KMS-11 (cell line): Measurements from ENCODE around the gene CLMN.
"Not testable (repeated sequence)": the region's sequence is repeated elsewhere in the genome, so short reads cannot be mapped to it uniquely, and the experiment has no call there.

Experiments used
- H2AFZ ChIP-seq: fragments of 200-600 bp; sonication (generic); 2 replicates; pipeline ENCODE4 v1.6.1; 2016; ENCODE audit warnings: antibody characterized with exemption, mixed run types, low read depth
- H3K27ac ChIP-seq: fragments of 200-600 bp; sonication (generic); 2 replicates; pipeline ENCODE4 v1.6.1; 2016; ENCODE audit warnings: mild to moderate bottlenecking, mixed run types
- H3K27me3 ChIP-seq: fragments of 200-600 bp; sonication (generic); 2 replicates; pipeline ENCODE4 v1.6.1; 2017; ENCODE audit warnings: mild to moderate bottlenecking, low read depth, mixed run types, moderate library complexity; ENCODE audit not compliant: insufficient read depth
- H3K36me3 ChIP-seq: fragments of 200-600 bp; sonication (generic); 2 replicates; pipeline ENCODE4 v1.6.1; 2017; ENCODE audit warnings: mild to moderate bottlenecking, mixed run types; ENCODE audit not compliant: insufficient read depth
- H3K4me1 ChIP-seq: fragments of 200-600 bp; sonication (generic); 2 replicates; pipeline ENCODE4 v1.6.1; 2016; ENCODE audit warnings: mild to moderate bottlenecking, low read depth, mixed run types; ENCODE audit not compliant: poor library complexity, severe bottlenecking
- H3K4me2 ChIP-seq: fragments of 200-600 bp; sonication (generic); 2 replicates; pipeline ENCODE4 v1.7.0; 2016; ENCODE audit warnings: mild to moderate bottlenecking, mixed run types
- H3K4me3 ChIP-seq: fragments of 200-600 bp; sonication (generic); IDR thresholded peaks from 2 replicates; pipeline ENCODE4 v1.6.1; 2017; ENCODE audit warnings: low read depth, low read length, mixed read lengths; ENCODE audit not compliant: insufficient read depth
- H3K79me2 ChIP-seq: fragments of 200-600 bp; sonication (generic); 2 replicates; pipeline ENCODE4 v1.6.1; 2016; ENCODE audit warnings: low read depth, mixed run types; ENCODE audit not compliant: insufficient read depth
- H3K9ac ChIP-seq: fragments of 200-600 bp; sonication (generic); 2 replicates; pipeline ENCODE4 v1.6.1; 2016; ENCODE audit warnings: mild to moderate bottlenecking, mixed run types
- H4K20me1 ChIP-seq: fragments of 200-600 bp; sonication (generic); 2 replicates; pipeline ENCODE4 v1.6.1; 2016; ENCODE audit warnings: mild to moderate bottlenecking, mixed run types; ENCODE audit not compliant: insufficient read depth
- TF ChIP-seq, protein P1 (sequence below): fragments of 200-600 bp; sonication (generic); conservative IDR thresholded peaks from 2 replicates; pipeline ENCODE4 v1.6.1; 2017; ENCODE audit warnings: low read depth, mild to moderate bottlenecking, antibody characterized with exemption, low read length, moderate library complexity, mixed read lengths

Gene CLMN

DNA sequence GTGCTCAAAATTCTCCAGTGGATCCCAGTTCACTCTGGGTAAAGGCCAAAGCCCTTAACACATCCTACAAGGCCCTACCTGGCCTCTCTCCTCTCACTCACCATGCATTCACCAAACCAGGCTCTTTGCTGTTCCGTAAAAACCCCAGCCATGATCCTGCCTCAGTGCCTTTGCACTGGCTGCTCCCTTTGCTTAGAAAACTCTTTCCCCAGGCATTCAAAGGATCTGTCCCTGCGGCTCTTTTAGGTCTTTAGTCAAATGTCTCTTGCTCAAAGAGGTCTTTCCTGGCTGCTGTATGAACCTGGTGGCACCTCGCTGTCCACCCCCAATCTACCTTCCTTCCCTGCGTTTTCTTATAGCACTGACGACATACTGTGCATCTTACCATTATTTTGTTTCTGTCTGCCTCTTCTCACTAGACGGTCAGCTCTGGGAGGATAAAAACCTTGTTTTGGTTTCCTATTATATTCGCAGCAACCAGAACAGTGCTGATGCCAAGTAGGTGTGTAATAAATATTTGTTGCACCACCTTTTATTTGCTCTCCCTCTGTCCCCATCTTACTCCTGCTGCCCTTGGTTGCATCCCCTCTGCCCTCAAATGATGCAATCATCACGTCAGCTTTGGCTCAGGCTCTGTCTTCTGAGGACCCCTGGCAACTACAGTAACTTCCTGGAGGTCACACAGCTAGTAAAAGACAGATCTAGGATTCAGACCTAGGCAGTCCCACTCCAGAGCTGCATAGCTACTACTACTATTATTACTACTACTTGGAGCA is 138.6 kb downstream of the CLMN start:
- Histone ChIP-seq H3K79me2 (no peaks in the 10 kb centered on the region), H3K4me1 (no peaks in the 10 kb centered on the region), H3K36me3 (no peaks in the 10 kb centered on the region), H4K20me1 (no peaks in the 10 kb centered on the region), H3K27me3 (no peaks in the 10 kb centered on the region), H3K27ac (no peak overlapping the region), H2AFZ (no peak overlapping the region), H3K4me3 (no peak overlapping the region), H3K9ac (no peak overlapping the region), H3K4me2 (no peak overlapping the region)
- TF ChIP-seq, protein P1, sequence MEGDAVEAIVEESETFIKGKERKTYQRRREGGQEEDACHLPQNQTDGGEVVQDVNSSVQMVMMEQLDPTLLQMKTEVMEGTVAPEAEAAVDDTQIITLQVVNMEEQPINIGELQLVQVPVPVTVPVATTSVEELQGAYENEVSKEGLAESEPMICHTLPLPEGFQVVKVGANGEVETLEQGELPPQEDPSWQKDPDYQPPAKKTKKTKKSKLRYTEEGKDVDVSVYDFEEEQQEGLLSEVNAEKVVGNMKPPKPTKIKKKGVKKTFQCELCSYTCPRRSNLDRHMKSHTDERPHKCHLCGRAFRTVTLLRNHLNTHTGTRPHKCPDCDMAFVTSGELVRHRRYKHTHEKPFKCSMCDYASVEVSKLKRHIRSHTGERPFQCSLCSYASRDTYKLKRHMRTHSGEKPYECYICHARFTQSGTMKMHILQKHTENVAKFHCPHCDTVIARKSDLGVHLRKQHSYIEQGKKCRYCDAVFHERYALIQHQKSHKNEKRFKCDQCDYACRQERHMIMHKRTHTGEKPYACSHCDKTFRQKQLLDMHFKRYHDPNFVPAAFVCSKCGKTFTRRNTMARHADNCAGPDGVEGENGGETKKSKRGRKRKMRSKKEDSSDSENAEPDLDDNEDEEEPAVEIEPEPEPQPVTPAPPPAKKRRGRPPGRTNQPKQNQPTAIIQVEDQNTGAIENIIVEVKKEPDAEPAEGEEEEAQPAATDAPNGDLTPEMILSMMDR, result no peak

DNA sequence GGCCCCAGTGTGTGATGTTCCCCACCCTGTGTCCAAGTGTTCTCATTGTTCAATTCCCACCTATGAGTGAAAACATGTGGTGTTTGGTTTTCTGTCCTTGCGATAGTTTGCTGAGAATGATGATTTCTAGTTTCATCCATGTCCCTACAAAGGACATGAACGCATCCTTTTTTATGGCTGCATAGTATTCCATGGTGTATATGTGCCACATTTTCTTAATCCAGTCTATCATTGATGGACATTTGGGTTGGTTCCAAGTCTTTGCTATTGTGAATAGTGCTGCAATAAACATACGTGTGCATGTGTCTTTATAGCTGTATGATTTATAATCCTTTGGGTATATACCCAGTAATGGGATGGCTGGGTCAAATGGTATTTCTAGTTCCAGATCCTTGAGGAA is 144.0 kb downstream of the CLMN start:
- not testable (repeated sequence) for H3K4me3 ChIP-seq, H2AFZ ChIP-seq, H3K79me2 ChIP-seq, H3K9ac ChIP-seq, H3K27ac ChIP-seq, H3K4me1 ChIP-seq, H3K36me3 ChIP-seq, H3K4me2 ChIP-seq, H3K27me3 ChIP-seq, H4K20me1 ChIP-seq

DNA sequence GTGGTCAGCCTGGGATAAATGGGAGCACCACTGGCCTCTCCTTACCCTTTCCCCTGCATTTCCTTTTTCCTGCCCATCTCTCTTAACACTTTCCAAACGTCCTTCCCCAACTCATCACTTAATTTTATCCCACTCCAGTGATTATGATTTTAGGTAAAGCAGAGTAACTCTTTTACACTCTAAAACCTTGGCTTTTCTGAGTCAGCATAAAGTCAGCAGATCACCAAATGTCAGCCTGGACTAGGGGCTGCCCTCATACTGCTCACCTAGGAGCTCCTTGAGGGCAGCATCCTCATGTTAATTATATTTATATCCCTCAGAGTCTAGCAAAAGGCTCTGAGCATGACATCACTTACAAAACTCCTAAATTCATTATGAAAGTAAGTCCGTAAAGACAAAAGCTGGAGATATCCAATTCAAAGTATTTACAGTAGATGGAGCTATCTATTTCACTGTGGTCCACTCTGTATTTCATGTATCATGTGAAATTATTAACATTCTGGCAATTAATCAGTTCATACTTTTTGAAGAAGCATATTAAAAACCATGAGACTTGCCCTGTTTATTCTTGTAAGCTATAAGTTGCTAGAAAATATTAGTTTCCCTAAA is 145.4 kb downstream of the CLMN start:
- Histone ChIP-seq H3K36me3 (no peaks in the 10 kb centered on the region), H2AFZ (no peak overlapping the region), H3K79me2 (no peaks in the 10 kb centered on the region), H3K27me3 (no peaks in the 10 kb centered on the region), H4K20me1 (no peaks in the 10 kb centered on the region), H3K4me3 (no peak overlapping the region), H3K4me2 (no peak overlapping the region), H3K27ac (no peak overlapping the region), H3K9ac (no peak overlapping the region), H3K4me1 (no peaks in the 10 kb centered on the region)
- TF ChIP-seq, protein P1, result no peak

DNA sequence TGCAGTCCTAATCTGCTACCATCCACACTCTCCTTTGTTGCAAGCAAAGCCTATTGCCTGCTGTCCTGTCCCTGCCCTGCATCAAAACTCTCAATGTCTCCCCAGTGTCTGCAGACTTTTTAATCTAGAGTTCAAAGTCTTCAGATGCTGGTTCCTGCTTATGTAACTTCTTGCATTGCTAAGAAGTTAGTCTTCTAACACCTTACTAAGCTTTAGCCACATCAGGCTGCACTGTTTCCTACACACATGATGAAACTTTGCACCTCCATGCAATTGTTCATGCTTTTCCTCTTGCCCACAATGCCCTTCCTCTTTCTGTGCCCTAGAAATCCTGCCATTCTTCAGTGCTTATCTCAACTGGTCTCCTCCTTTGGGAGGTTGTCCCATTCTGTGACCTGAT is 146.2 kb downstream of the CLMN start:
- no peak overlapping the region for H3K27ac ChIP-seq
- no peak overlapping the region for H3K4me2 ChIP-seq
- H3K4me3 ChIP-seq, result no peak overlapping the region
- H3K4me1 ChIP-seq, result no peaks in the 10 kb centered on the region
- H3K36me3 ChIP-seq, result no peaks in the 10 kb centered on the region
- H2AFZ ChIP-seq, result no peak overlapping the region
- no peaks in the 10 kb centered on the region for H3K79me2 ChIP-seq
- H3K27me3 ChIP-seq, result no peaks in the 10 kb centered on the region
- TF ChIP-seq, protein P1, result no peak
- no peak overlapping the region for H3K9ac ChIP-seq
- no peaks in the 10 kb centered on the region for H4K20me1 ChIP-seq

DNA sequence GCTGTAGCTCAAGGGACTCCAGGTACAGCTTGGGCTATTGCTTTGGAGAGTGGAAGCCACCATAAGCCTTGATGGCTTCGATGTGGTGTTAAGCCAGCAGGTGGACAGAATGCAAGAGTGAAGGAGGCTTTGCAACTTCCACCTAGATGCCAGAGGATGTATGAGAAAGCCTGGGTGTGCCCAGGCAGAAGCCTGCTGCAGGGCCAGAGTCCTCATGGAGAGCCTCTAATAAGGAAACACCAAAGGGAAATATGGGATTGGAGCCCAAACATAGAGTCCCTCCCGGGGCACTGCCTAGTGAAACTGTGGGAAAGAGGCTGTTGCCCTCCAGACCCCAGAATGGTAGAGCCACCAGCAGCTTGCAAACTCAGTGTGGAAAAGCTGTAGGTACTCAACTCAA is 152.5 kb downstream of the CLMN start:
- no peaks in the 10 kb centered on the region for H3K36me3 ChIP-seq
- H3K4me2 ChIP-seq, result no peak overlapping the region
- H2AFZ ChIP-seq, result no peak overlapping the region
- H4K20me1 ChIP-seq, result no peaks in the 10 kb centered on the region
- H3K27ac ChIP-seq, result no peak overlapping the region
- TF ChIP-seq, protein P1, result no peak
- no peaks in the 10 kb centered on the region for H3K27me3 ChIP-seq
- no peak overlapping the region for H3K4me3 ChIP-seq
- H3K4me1 ChIP-seq, result no peaks in the 10 kb centered on the region
- H3K79me2 ChIP-seq, result no peaks in the 10 kb centered on the region
- H3K9ac ChIP-seq, result no peak overlapping the region
